Mammary epithelial cell (primary cell): Measurements from ENCODE around the gene BACH2.

ENCODE experiments used
- CTCF ChIP-seq, 2 donors: IDR thresholded peaks in 1 of 2; conservative IDR thresholded peaks in 1 of 2; 2 replicates each; pipeline ENCODE4 v1.5.1; 2011 to 2012; ENCODE audit warnings: inconsistent platforms in 2 of 2, low read length in 2 of 2, mild to moderate bottlenecking in 2 of 2, control low read depth in 1 of 2, low read depth in 1 of 2; ENCODE audit not compliant: insufficient read depth in 1 of 2; ENCODE audit errors: extremely low read depth in 1 of 2
- EZH2 ChIP-seq: IDR thresholded peaks from 2 replicates; pipeline ENCODE4 v1.6.1; 2012; ENCODE audit warnings: low read length, inconsistent platforms, borderline replicate concordance

DNA sequence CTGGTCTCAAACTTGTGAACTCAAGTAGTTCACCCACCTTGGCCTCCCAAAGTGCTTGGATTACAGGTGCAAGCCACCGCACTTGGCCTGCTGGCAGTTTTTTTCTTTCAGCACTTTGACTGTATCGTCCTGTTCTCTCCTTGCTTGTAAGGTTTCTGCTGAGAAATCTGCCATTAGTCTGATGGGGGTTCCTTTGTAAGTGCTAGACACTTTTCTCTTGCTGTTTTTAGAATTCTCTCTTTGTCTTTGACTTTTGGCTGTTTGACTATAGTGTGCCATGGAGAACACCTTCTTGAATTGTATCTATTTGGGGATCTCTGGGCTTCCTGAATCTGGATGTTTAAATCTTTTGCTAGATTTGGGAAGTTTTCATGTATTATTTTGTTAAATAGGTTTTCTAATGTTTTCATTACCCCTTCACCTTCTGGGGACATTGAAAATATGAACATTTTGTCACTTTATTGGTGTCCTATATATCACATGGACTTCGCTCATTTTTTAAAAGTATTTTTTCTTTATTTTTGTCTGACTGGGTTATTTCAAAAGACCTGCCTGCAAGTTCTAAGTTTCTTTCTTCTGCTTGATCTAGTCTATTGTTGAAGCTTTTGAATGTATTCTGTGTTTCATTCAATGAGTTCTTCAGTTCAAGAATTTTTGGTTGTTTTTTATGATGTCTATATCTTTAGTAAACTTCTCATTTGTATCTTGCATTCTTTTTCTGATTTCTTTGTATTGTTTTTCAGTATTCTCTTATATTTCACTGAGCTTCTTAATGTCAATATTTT, 380.3 kb downstream of the BACH2 start:
- TF ChIP-seq CTCF (conservative IDR thresholded peaks at IDR 0.05 in 1 of 2, IDR thresholded peaks at IDR 0.05 in 1 of 2; ENCODE audit: extremely low read depth in 1 of 2, insufficient read depth in 1 of 2, low read depth in 1 of 2, low read length in 2 of 2) (no peak), EZH2 (no peak)
